NCI-H69 (cell line): ENCODE measurements around the gene DRG2.

Experiments
- DNase-seq: peaks from one replicate; lab custom pipeline; 2025; lab: John Stamatoyannopoulos, UW

DRG2 gene

DNA sequence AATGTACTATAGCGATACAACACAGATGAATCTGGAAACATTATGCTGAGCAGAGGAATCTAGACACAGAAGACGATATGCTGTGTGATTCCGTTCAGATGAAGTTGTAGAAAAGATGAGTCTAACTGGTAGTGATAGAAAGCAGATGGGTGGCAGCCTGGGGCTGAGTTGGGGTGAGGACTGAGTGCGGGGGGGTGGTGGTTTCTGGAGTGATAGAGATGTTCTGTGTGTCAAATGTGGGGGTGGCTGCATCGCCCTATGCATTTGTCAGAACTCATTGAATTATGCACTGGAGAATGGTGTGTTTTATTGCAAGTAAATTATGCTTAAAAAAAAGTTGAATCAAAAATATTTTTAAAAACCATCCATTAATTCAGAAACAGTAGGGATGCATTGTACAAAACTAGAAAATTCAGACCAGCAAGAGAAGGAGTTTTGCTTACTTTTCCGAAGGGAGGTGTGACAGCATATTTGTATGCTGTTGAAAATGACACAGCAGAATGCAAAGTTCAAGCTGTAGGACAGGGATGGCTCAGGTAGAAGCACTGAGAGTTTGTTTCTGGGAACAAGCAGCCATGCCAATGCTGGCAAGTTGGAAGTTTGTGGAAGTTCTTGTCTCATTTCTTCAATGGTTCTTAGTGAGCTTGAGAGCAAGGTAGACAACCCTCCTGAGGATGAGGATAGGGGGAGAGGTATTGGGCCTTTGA lies 13.0 kb upstream of the DRG2 start:
- DNase-seq = no peak

DNA sequence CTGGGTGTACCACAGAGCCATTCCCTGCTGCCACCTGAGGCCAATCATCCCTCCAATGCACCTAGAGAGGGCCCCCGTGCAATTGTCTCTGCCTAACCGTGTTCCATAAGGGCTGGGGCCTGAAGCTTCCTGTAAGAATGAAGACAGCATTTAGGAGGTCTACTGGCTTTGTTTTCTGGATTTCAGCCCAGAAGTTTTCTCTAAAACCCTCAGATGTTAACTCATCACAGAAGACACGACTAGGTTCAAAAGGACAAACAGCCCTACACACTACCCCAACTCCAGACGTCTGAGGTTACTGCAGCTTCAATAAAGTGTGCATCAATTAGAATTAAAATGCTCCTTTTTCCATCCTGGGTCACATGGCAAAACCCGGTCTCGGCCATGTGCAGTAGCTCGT lies 10.8 kb upstream of the DRG2 start:
- no peak for DNase-seq

DNA sequence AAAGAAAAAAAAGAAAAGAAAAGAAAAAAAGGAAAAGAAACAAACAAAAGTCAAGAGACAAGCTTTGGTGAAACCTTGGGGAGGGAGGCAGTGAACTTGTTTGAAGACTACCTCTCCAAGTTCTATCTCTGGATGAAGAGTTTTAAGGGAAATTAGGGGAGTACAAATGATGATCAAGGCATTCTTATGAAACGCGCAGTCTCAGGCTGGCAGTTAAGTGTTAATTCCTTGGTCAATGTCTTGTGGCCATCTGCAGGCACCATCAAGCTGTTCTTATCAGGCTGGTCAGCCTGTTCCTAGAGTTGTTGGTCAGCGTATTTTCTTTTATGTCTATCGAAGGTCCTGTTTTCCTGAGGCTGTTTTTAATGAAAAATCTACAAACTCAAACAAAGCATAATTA lies 8.2 kb upstream of the DRG2 start:
- no peak for DNase-seq

DNA sequence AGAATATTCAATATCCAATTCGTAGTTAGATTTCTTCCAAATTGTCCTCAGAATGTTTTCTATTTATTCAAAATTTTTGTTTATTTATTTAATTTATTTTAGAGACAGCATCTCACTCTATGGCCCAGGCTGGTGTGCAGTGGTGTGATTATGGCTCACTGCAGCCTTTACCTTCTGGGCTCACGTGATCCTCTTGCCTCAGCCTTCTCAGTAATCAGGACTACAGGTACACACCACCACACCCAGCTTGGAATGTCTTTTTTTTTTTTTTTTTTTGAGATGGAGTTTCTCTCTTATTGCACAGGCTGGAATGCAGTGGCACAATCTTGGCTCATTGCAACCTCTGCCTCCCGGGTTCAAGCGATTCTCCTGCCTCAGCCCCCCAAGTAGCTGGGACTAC lies 3.5 kb upstream of the DRG2 start:
- no peak for DNase-seq

DNA sequence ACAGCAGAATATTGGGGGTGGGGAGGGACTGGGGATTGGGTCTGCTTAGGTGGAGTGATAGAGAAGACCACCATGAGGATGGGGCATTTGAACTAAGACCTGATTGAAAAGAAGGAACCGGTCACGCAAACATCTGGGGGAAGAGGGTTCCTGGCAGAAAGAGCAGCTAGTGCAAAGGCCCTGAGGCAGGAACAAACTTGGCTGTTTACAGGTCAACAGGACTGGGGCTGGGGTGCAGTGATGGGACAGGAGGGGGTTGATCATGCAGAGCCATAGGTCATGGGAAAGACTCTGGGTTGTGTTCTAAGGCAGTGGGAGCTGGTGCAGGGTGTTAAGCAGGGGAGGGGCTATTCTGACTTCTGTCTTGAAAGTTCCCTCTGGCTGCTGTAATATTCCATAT lies 1.9 kb downstream of the DRG2 start:
- DNase-seq = no peak

DNA sequence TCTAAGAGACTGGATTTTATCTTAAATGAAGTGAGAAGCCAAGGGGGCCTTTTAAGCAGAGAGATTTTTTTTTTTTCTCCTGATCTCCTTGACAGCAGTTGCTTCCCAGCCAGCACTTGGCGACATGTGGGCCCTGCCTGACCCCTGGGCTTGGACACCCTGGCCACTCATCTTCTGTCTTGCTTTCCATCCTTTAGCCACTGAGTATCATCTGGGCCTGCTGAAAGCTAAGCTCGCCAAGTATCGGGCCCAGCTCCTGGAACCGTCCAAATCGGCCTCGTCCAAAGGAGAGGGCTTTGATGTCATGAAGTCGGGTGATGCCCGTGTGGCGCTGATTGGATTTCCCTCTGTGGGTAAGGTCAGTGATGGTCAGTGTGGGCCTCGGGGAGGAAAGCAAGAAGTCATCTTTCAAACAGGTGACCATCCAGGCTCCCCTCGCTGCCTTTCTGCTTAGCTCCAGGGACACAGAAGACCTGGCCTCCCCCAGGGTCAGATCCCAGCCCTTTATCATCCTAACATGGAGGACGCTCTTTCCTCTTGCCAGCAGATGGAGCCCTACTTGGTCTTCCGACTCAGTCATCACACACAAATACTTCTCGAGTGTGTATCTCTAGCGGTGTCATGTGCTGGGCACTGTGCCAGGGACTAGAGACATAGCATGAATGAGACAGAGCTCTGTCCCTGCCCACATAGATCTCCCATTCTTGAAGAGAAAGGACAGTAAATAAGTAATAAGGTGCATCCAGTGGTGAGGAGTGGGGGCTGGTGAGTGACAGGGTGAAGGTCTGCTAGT lies 6.1 kb downstream of the DRG2 start:
- DNase-seq = peak; percentile 40

DNA sequence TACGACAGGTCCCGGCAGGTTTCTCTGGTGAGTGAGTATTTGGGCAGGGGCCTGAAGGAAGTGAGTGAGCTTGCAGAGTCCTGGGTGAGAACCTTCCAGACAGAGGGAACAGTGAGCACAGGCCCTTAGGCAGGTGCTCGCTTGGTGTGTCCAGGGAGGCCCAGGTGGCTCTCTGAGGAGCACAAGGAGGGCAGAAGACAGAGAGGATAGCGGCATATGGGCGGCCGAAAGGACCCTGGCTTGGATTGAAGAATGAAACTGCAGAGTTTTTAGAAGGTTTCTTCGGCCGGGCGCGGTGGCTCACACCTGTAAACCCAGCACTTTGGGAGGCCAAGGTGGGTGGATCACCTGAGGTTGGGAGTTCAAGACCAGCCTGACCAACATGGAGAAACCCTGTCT lies 6.7 kb downstream of the DRG2 start:
- DNase-seq = no peak

DNA sequence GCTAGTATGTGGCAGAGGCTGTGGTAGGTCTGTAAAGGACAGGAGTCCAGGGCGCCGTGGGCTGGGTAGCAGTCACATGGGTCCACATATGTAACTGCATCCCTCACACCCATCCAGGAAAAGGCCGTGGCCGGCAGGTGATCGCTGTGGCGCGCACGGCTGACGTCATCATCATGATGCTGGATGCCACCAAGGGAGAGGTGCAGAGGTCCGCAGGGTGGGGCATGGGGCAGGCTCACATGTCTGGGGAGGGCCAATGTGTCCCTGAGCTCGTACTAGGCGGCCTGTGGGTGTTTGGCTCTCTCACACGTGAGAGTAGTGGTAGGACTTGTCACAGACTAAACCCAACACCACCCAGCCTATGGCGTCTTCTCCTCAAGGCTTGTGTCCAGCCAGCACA lies 11.8 kb downstream of the DRG2 start:
- no peak for DNase-seq

DNA sequence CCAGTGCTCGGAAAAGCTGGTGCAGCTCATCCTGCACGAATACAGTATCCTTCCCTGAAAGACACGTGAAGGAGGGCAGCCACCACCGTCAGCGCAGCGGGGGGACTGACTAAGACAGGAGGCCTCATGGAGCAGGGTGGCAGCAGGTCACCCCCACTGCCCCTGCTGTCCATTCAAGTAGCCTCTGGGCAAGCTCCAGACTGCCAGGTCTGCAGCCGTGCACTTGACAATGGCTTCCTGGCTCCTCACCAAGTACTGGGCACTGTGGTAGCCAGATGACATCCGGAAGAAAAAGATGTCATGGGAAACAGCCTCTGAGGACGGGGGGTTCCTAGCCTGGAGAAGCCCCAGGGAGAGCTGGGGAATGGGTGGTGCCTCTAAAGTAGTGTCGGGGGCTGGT lies 12.9 kb downstream of the DRG2 start:
- DNase-seq = no peak

DNA sequence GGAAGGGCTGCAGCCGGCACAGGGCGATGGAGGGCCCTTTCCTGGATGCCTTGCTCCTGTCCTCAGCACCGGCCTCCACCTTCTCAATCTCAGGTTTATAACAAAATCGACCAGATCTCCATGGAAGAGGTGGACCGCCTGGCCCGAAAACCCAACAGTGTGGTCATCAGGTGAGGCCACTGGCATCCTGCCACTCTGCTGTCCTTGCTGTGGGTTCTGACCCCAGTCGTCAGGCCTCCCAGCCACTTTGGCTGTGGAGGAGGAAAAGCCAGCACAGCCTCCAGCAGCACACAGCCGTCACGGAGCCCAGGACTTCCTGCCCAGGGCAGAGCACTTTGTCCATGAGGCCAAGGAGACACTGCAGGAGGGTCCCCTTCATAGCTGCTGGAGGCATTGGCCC lies 14.1 kb downstream of the DRG2 start:
- no peak for DNase-seq

DNA sequence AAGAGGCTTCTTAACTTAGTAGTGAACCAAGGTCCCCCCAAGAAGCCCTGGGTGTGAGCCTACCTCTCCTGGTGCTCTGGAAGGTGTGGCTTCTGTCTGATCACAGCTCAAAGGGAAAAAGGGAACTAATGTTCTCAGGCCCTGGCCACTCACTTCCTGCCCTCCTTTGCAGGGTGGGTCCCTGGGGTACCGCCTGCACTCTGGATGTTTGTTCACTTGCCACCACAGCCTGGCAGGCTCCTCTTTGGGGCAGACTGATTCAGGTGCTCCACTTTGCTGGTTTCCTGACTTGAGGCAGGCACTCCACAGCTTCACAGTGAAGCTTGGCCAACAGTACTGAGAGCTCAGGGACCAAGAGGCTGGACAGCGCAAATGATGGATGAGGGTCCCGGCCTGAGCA lies 14.9 kb downstream of the DRG2 start:
- no peak for DNase-seq

DNA sequence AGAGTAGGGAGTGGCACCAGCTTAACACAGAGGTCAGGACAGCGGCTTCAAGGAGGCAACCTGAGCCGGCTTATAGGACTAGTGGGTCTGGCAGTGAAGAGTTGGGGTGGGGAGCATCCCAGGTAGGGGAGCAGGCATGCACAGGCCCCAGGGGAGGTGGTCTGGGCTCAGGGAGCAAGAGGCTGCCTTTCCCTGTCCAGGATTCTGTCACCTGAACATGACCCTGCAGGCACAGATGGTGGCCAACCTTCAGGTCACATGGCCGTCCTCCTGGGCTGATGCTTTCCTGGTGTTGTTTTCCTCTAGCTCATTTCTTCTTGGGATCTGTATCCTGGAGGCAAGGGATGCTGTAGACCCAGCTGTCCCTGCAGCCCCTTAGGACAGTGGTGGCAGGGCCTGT lies 17.3 kb downstream of the DRG2 start:
- no peak for DNase-seq

DNA sequence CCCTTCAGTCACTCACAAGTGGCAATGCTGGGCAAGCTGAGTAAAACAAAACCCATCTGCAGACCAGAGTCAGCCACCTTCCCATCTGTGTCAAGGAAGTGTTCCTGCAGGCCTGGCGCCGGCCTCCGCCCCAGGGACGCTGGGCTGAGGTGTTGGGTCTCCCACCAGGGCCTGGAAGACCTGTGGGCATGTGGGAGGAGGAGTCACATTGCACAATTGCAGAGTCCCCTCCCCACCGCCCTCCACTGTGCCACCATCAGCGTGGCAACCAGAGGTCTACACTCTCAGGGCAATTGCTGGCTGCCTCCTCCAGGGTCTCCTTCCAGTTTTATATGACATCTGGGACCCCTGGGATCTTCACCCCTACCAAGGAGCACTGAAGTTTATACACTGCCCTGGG lies 17.8 kb downstream of the DRG2 start:
- DNase-seq = no peak

DNA sequence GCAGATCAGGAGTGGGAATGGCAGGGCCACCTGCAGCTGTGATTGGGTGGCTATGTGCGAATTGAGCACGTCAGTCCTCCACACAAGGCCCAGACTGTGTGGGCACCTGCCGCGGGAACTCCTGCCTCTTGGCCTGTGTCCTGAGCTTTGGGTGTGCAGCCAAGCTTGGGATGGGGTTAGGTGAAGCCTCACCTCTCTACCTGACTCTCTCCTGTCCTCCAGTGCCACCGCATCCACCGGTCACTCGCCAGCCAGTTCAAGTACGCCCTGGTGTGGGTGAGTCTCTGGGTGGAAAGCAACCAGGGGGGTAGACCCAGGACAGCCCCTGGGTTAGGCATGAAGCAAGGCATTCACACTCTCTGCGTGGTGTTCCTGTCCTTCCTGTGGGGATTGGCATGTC lies 18.5 kb downstream of the DRG2 start:
- DNase-seq = no peak

DNA sequence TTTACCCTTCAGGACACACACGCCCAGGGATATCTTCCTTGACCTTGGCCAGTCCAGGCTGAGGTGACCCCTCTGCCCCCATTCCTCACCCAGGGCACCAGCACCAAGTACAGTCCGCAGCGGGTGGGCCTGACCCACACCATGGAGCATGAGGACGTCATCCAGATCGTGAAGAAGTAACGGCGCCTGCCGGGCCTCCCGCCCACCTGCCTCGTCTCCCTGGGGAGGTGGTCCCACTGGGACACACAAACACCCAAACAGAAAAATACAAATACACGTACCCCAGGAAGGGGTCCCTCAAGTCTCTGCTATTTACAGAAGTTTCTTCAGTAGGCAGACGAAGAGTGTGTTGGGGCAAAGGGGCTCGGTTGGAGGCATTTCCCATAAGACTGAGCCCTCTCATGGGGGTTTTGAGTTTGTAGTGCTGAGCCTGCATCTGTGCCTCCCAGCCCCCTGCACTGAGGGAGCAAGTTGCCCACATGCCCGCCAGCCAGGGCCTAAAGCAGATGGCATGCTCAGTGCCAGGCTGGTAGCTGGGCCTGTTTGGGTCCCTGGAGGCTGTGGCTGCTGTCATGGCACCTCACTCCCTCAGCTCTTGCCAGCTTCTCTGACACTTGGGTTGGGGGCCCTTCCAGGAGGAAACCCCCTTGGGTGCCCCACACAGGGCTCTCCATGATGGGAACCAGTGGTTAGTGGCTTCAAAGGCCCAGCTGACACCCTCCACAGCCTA lies 19.5 kb downstream of the DRG2 start:
- no peak for DNase-seq

DNA sequence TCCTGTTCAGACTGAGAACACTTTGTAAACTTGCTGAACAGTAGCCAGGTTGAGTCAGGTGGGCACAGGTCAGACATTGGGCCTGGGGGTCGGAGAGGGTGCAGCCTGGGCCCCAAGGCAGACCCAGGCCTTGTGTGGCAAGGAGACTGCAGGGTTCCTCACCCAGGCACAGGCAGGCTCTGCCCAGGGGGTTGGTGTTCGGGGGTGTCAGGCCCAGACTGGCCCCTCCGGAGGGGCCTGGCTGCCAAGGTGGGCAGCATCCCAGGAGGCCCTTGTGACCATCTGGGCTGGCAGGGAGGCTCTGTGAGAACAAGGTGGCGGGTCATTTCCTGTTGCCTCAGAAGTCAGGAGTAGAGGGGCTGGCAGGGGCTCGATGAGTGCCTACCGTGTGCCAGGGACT lies 20.2 kb downstream of the DRG2 start:
- no peak for DNase-seq

DNA sequence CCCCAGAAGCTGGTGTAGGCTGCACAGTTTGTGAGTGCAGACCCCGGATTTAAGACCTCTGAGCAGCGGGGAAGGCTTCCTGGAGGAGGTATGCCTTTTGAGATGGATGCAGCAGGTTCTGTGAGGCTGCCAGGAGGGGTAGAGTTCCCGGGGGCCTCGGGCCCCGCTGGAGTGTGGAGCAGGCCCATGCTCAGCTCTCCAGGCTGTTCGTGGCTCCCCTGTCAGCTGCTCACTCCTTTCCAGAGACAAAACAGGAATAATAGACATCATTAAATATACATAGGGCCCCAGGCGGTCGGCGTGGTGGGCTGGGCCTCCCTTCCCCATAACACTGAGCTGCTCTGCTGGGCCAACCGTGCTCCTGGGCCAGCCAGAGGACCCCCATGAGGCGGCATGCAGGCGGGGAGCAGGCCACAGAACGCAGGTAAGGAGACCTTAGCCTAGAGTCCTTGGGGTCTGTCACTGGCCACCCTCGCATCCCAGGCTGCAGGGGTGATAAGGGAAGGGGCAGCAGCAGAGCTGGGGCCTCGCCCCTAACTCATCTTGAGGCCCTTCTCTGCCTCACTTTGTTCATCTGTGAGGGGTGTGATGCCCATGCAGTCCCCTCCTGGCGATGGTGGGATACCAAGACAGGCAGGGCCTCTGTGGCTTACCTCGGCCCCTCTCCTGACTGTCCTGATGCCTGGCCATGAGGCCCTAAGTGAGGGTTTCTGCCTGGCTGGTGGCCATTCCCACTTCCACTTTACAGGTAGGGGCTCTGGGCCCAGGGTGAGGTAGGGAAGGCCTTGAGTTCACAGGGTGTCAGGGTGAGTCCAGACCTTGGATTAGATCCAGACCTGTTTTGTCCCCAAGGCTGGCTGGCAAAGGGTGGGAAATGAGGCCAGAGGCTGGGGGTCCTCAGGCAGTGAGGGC lies 20.9 kb downstream of the DRG2 start, which contains the start of gene MYO15A:
TSS of gene MYO15A (plus strand) at position 356 of the 912 bp plus-strand sequence. CDS start 10,045 bp downstream, outside the sequence.
- no peak for DNase-seq

DNA sequence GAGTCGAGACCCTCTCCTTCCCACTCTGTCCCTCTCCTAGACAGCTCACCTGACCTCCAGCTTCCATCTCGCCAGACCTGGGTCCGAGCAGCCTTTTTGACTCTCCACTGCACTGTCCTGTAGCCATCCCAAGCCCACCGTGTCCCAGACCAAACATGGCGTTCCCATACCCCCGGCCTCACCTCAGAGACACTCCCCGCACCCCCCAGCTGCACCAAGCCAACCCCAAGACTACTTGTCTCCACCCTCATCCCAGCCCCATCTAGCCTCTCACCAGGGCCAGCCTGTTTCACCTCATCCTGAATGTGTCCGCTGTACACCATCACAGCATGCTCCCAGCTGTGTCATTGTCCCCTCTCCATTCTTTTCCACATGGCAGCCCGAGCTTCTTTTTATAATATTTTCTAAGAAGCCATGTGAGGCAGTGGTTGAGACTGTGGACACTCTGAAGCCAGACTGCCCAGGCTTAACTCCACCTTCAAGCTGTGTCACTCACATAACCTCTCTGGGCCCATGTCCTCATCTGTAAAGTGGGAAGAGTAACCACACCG lies 22.3 kb downstream of the DRG2 start:
- no peak for DNase-seq

DNA sequence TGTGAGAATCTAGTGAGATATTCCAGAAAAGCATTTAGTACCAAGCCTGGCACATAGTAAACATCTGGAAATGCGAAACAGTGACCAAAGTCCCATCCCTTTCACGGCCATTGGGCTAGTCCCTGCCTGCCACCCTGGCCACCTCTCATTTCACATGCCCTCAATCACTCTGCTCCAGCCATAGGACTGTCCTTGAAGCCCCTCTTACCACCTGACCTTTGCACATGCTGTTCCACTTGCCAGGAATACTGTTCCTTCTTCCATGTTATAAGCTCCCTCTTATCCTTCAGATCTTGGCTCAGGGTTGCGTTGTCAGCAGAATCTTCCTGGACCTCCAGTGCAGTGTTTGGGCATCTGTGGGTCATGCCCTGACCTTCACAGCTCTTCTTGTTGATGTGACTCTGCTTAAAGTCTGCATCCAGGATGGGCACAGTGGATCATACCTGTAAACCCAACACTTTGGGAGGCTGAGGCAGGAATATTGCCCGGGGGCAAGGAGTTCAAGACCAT lies 22.9 kb downstream of the DRG2 start:
- no peak for DNase-seq

DNA sequence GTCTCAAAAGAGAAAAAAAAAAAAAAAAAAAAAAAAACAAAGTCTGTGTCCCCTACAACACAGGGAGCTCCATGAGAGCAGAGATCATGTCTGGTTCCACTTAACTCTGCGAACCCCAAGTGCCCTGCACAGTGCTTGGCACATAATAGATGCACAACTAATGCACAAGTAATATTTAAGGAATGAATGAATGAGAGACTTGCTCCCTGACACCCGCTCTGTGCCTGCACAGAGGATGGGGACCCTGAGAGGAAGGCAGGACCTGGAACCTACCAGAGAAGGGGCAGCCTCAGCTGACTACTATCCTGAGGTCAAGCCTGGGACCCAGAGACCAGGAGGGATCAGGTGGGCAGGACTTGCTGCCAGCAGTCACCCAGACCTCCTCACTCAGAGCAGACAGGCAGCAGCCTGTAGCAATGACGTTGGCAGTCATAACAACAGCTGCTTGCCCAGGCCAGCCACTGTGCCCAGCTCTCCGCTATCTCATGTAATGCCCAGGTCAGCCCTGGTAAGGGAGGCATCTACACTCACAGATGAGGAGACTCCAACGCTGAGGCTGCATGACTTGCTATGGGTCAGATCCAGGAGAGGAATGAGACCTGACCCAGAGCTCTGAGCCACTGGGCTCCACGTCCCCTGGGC lies 23.7 kb downstream of the DRG2 start:
- no peak for DNase-seq

DNA sequence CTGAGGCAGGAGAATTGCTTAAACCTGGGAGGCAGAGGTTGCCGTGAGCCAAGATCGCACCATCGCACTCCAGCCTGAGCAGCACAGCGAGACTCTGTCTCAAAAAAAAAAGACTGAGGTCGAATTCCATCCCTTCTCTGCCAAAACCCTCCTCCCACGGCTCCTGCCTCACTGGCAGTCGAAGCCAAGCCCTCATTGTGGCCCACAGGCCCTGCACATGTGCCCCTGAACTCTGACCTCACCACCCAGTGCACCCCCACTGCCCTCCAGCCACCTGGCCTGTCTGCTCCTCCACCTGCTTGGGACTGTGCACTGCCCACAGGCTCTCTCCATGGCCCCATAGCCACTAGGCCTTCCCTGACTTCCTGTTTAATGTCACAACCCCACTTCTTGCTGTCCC lies 27.8 kb downstream of the DRG2 start:
- DNase-seq = no peak
